GM18498 (cell line): Measurements from ENCODE around the gene GP5.

Experiments
- ATAC-seq: cut with Tn5 transposase; IDR thresholded peaks from one replicate; pipeline ENCODE4 v1.9.1; 2021; ENCODE audit warnings: mild to moderate bottlenecking, moderate library complexity; ENCODE audit not compliant: unreplicated experiment

Gene GP5

GRCh38 chr3:194351080-194351672 lies 47.9 kb downstream of the GP5 start, which contains the start of gene CPN2:
CPN2 (minus strand) TSS chr3:194351328; CDS start chr3:194342702, 8,626 bp downstream.
- no peak for ATAC-seq

GRCh38 chr3:194350726-194351071 lies 48.4 kb downstream of the GP5 start:
- ATAC-seq = no peak

- no peak for ATAC-seq
Measured at GRCh38 chr3:194348354-194348753, 50.7 kb downstream of the GP5 start.

GRCh38 chr3:194346621-194347020 lies 52.4 kb downstream of the GP5 start:
- ATAC-seq = no peak

GRCh38 chr3:194346035-194346434 lies 53.0 kb downstream of the GP5 start:
- ATAC-seq = no peak
